Heart left ventricle (tissue), 13 donors: ENCODE data around the gene SEZ6L.

Experiments used
- POLR2A ChIP-seq, 2 donors: fragments of 450-650 bp; IDR thresholded peaks; one replicate each; pipeline ENCODE4 v1.6.1; 2017; ENCODE audit warnings: antibody characterized with exemption in 2 of 2, mild to moderate bottlenecking in 2 of 2, moderate library complexity in 2 of 2
- TF ChIP-seq, protein P1 (sequence below), 12 donors: fragments of 200-600 bp; sonication (generic) in 4 of 12; IDR thresholded peaks; one replicate each; pipeline versions ENCODE4 v1.5.0 to v1.8.0; 2018 to 2022; ENCODE audit warnings: antibody characterized with exemption in 12 of 12, mild to moderate bottlenecking in 5 of 12
- donor health status: ischemic (EF 13 %, LVEDD 7.1; RV severe dilation, severe dysfunction).
- donor health status: DM: no; HTN: yes; CAD: no.
- donor health status: DM: no; HTN: no; CAD: no.
- donor health status: ischemic (EF 25% LVEDD 6.9; RV normal size, moderate dysfunction).
- donor health status: ischemic (EF 25% LVEDD 5.7; RV mildly dilated, moderate dysfunction).
- donor health status: ischemic (EF 35%, LVEDD 5.7; RV mildly dilated, moderate dysfunction).
- donor health status: nonischemic (EF 11% LVEDD 7.7; RV severe dilation, severe dysfunction).
- donor health status: DM: yes; HTN: yes; CAD: no.
- donor health status: PGD.
- donor health status: ischemic (EF 29% LVEDD 5.4; RV normal size, mild dysfunction).
- donor health status: nonischemic (EF 23%, LVEDD 6.1; RV moderate dilation, normal function).

DNA sequence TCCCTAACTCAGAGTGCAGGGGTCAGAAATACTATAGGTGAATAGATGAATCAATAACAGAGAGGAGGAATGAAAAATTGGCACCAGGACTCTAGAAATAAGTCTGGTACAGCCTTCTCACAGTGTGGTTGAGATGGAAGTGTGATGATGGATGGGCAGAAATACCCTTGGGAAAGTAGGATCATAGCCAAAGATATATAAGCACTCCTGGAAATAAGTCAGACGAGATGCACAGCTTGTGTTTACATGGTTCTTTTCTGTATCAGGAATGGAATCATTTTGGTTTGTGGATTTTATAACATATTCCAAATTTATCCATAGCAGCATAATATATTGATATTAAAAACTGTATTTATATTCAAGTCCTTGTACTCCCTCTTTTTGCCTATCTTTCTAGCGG is 33.5 kb upstream of the SEZ6L start:
- no peak for TF ChIP-seq POLR2A (IDR thresholded peaks at IDR 0.05)
- TF ChIP-seq, protein P1, sequence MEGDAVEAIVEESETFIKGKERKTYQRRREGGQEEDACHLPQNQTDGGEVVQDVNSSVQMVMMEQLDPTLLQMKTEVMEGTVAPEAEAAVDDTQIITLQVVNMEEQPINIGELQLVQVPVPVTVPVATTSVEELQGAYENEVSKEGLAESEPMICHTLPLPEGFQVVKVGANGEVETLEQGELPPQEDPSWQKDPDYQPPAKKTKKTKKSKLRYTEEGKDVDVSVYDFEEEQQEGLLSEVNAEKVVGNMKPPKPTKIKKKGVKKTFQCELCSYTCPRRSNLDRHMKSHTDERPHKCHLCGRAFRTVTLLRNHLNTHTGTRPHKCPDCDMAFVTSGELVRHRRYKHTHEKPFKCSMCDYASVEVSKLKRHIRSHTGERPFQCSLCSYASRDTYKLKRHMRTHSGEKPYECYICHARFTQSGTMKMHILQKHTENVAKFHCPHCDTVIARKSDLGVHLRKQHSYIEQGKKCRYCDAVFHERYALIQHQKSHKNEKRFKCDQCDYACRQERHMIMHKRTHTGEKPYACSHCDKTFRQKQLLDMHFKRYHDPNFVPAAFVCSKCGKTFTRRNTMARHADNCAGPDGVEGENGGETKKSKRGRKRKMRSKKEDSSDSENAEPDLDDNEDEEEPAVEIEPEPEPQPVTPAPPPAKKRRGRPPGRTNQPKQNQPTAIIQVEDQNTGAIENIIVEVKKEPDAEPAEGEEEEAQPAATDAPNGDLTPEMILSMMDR (IDR thresholded peaks at IDR 0.05) = no peak
